GM13976 (cell line): ENCODE results near the gene THAP4.
A peak's percentile ranks its signal among the peaks of the same experiment; 100 is the strongest.

ENCODE experiments used
- DNase-seq: peaks from one replicate; pipeline ENCODE4 v3.0.0; 2012; ENCODE audit warnings: low spot score
- CTCF ChIP-seq: IDR thresholded peaks from 2 replicates; pipeline ENCODE4 v1.5.1; 2012; ENCODE audit warnings: borderline replicate concordance, mild to moderate bottlenecking; ENCODE audit not compliant: insufficient read depth; ENCODE audit errors: extremely low read depth, missing control alignments, control extremely low read depth
- in situ Hi-C: fragments of 300-500 bp; cut with MboI; formaldehyde crosslinking; loops from one replicate; pipeline ENCODE4 v1.12.0; 2022; ENCODE audit warnings: low sequenced_read_pairs, mixed read lengths, inconsistent platforms; ENCODE audit not compliant: unreplicated experiment

The THAP4 gene

GRCh38 chr2:241615041-241615440, 21.9 kb downstream of the THAP4 start:
- in situ Hi-C loops, result no loop called here
- TF ChIP-seq CTCF, result no peak
- no peak for DNase-seq

- DNase-seq, result no peak
Measured at GRCh38 chr2:241613017-241613780, 23.8 kb downstream of the THAP4 start.

GRCh38 chr2:241612156-241613016, 24.6 kb downstream of the THAP4 start:
- in situ Hi-C loops, result no loop called here
- no peak for DNase-seq
- TF ChIP-seq CTCF, result no peak

More at GRCh38 chr2:241613017-241613780, 23.8 kb downstream of the THAP4 start:
- in situ Hi-C loops, result no loop called here
- TF ChIP-seq CTCF, result no peak

- TF ChIP-seq CTCF, result no peak
- in situ Hi-C loops, result no loop called here
Measured at GRCh38 chr2:241611062-241611461, 25.9 kb downstream of the THAP4 start.

GRCh38 chr2:241609859-241610793, 26.8 kb downstream of the THAP4 start:
- in situ Hi-C loops, result no loop called here
- peak; percentile 97 for DNase-seq
- peak; percentile 86 for TF ChIP-seq CTCF

More at GRCh38 chr2:241611062-241611461, 25.9 kb downstream of the THAP4 start:
- DNase-seq, result no peak

GRCh38 chr2:241608881-241609280, 28.1 kb downstream of the THAP4 start:
- in situ Hi-C loops, result no loop called here
- no peak for DNase-seq
- no peak for TF ChIP-seq CTCF
